H1 (cell line): Measurements from ENCODE around the gene ZNF532. TPM values are rescaled to one million over a fixed set of nuclear protein-coding genes. Genes with fewer than 3 reads are reported as not detected.
A peak's percentile ranks its signal among the peaks of the same experiment; 100 is the strongest.

ENCODE experiments used
- CTCF ChIA-PET: fragments of 300-600 bp; sonication (Branson Sonifier 250); formaldehyde crosslinking; loops from one replicate; lab custom pipeline; 2021; ENCODE audit not compliant: partially characterized antibody; lab: Charles Lee
- POLR2A ChIA-PET: fragments of 300-600 bp; sonication (Branson Sonifier 250); formaldehyde crosslinking; loops from one replicate; lab custom pipeline; 2021; ENCODE audit warnings: inconsistent platforms; ENCODE audit not compliant: partially characterized antibody; lab: Charles Lee
- DNase-seq, 2 experiments: peaks; one replicate each; pipeline versions ENCODE4 v3.0.0 to v3.0.0-alpha.2; 2010 to 2022; ENCODE audit warnings: low spot score in 2 of 2, low read depth in 1 of 2, mixed read lengths in 1 of 2
- FAIRE-seq: peaks from 2 replicates; lab custom pipeline; 2011; peaks lifted over from hg19 to GRCh38; lab: Jason Lieb, UNC
- H2AFZ ChIP-seq: 2 replicates; pipeline ENCODE4 v1.8.1; 2012; ENCODE audit warnings: low read length, inconsistent platforms
- H2AK5ac ChIP-seq: 2 replicates; pipeline ENCODE4 v1.6.1; 2013; ENCODE audit warnings: low read depth, low read length
- H2BK120ac ChIP-seq: replicated peaks from 2 replicates; pipeline ENCODE3; 2013; ENCODE audit warnings: low read depth, low read length, inconsistent platforms
- H2BK12ac ChIP-seq: 2 replicates; pipeline ENCODE4 v1.6.1; 2013; ENCODE audit warnings: low read depth, low read length
- H2BK15ac ChIP-seq: 2 replicates; pipeline ENCODE4 v1.6.1; 2013; ENCODE audit warnings: low read length
- H2BK20ac ChIP-seq: 2 replicates; pipeline ENCODE4 v1.6.1; 2013; ENCODE audit warnings: low read length
- H2BK5ac ChIP-seq: 2 replicates; pipeline ENCODE4 v1.6.1; 2013; ENCODE audit warnings: low read depth, low read length
- H3K14ac ChIP-seq: 2 replicates; pipeline ENCODE4 v1.6.1; 2013; ENCODE audit warnings: inconsistent platforms; ENCODE audit not compliant: insufficient read length
- H3K18ac ChIP-seq: 2 replicates; pipeline ENCODE4 v1.6.1; 2013; ENCODE audit warnings: low read length; ENCODE audit errors: extremely low read depth
- H3K23ac ChIP-seq: 2 replicates; pipeline ENCODE4 v1.6.1; 2013; ENCODE audit warnings: inconsistent platforms; ENCODE audit not compliant: insufficient read length
- H3K23me2 ChIP-seq: 2 replicates; pipeline ENCODE4 v1.6.1; 2013; ENCODE audit warnings: low read depth, low read length
- H3K27ac ChIP-seq: 2 replicates; pipeline ENCODE4 v1.6.1; 2011; ENCODE audit warnings: low read depth, low read length, inconsistent platforms
- H3K27me3 ChIP-seq, 4 experiments: replicated peaks in 1 of 4; 1 replicate in 1 of 4; 2 replicates in 3 of 4; pipeline versions ENCODE4 v1.6.1 to v1.8.1; 2011 to 2013; ENCODE audit warnings: low read length in 3 of 4, mild to moderate bottlenecking in 3 of 4, inconsistent platforms in 2 of 4, mixed read lengths in 2 of 4, moderate library complexity in 1 of 4; ENCODE audit not compliant: control insufficient read depth in 3 of 4, insufficient read depth in 3 of 4; ENCODE audit errors: extremely low read depth in 1 of 4
- H3K36me3 ChIP-seq, 4 experiments: 2 replicates each; pipeline versions ENCODE4 v1.6.1 to v1.8.1; 2011 to 2013; ENCODE audit warnings: mild to moderate bottlenecking in 4 of 4, low read length in 3 of 4, moderate library complexity in 2 of 4, control low read depth in 1 of 4, inconsistent platforms in 1 of 4; ENCODE audit not compliant: insufficient read depth in 4 of 4, control insufficient read depth in 2 of 4
- H3K4ac ChIP-seq: replicated peaks from 2 replicates; pipeline ENCODE3; 2013; ENCODE audit warnings: low read length, low read depth, mixed read lengths, inconsistent platforms; ENCODE audit not compliant: insufficient read length
- H3K4me1 ChIP-seq, 4 experiments: replicated peaks in 1 of 4; 1 replicate in 1 of 4; 2 replicates in 3 of 4; pipeline versions ENCODE4 v1.6.1 to v1.8.1; 2011 to 2013; ENCODE audit warnings: low read length in 3 of 4, inconsistent platforms in 2 of 4, mixed read lengths in 1 of 4; ENCODE audit not compliant: insufficient read depth in 4 of 4, control insufficient read depth in 3 of 4
- H3K4me2 ChIP-seq, 2 experiments: 2 replicates each; pipeline versions ENCODE4 v1.6.1 to v1.8.1; 2011 to 2013; ENCODE audit warnings: low read depth in 2 of 2, low read length in 2 of 2, control low read depth in 1 of 2, inconsistent platforms in 1 of 2, mild to moderate bottlenecking in 1 of 2; ENCODE audit not compliant: insufficient read depth in 1 of 2
- H3K4me3 ChIP-seq, 4 experiments: fragments of 200-600, 300-600 bp in 1 of 4; sonication (generic), shearing (Covaris generic), sonication (Bioruptor Twin) in 1 of 4; 2 replicates each; pipeline versions ENCODE4 v1.5.1 to v1.8.1; 2011 to 2016; ENCODE audit warnings: low read length in 4 of 4, low read depth in 3 of 4, control low read depth in 2 of 4, inconsistent platforms in 2 of 4, mild to moderate bottlenecking in 2 of 4, mixed read lengths in 1 of 4, moderate library complexity in 1 of 4; ENCODE audit not compliant: insufficient read depth in 2 of 4; ENCODE audit errors: extremely low read depth in 1 of 4
- H3K56ac ChIP-seq: replicated peaks from 2 replicates; pipeline ENCODE3; 2013; ENCODE audit warnings: low read depth, mild to moderate bottlenecking, mixed read lengths, low read length, inconsistent platforms; ENCODE audit not compliant: insufficient read length
- H3K79me1 ChIP-seq: 2 replicates; pipeline ENCODE4 v1.6.1; 2013; ENCODE audit warnings: low read depth, low read length, control low read depth
- H3K79me2 ChIP-seq, 2 experiments: 2 replicates each; pipeline versions ENCODE4 v1.6.1 to v1.8.1; 2012 to 2013; ENCODE audit warnings: low read length in 2 of 2, mild to moderate bottlenecking in 2 of 2, inconsistent platforms in 1 of 2; ENCODE audit not compliant: insufficient read depth in 2 of 2, control insufficient read depth in 1 of 2
- H3K9ac ChIP-seq, 4 experiments: replicated peaks in 1 of 4; 1 replicate in 1 of 4; 2 replicates in 3 of 4; pipeline versions ENCODE4 v1.6.1 to v1.8.1; 2011 to 2013; ENCODE audit warnings: low read depth in 3 of 4, low read length in 3 of 4, control low read depth in 2 of 4, mild to moderate bottlenecking in 2 of 4, moderate library complexity in 2 of 4, inconsistent platforms in 1 of 4; ENCODE audit errors: extremely low read depth in 1 of 4
- H3K9me3 ChIP-seq, 2 experiments: 2 replicates each; pipeline versions ENCODE4 v1.6.1 to v1.8.1; 2012 to 2013; ENCODE audit warnings: mild to moderate bottlenecking in 2 of 2, moderate library complexity in 2 of 2, control low read depth in 1 of 2, inconsistent platforms in 1 of 2, low read depth in 1 of 2, low read length in 1 of 2, mixed read lengths in 1 of 2; ENCODE audit not compliant: insufficient read depth in 2 of 2
- H4K20me1 ChIP-seq, 2 experiments: replicated peaks in 1 of 2; 2 replicates each; pipeline versions ENCODE3 to v1.8.1; 2011 to 2013; ENCODE audit warnings: inconsistent platforms in 2 of 2, low read length in 2 of 2, mild to moderate bottlenecking in 1 of 2; ENCODE audit not compliant: insufficient read depth in 2 of 2, control insufficient read depth in 1 of 2
- H4K5ac ChIP-seq: 2 replicates; pipeline ENCODE4 v1.6.1; 2013; ENCODE audit warnings: low read length, low read depth, mixed read lengths, inconsistent platforms; ENCODE audit not compliant: insufficient read length
- H4K8ac ChIP-seq: 2 replicates; pipeline ENCODE4 v1.8.0; 2013; ENCODE audit warnings: mild to moderate bottlenecking, moderate library complexity, low read length, inconsistent platforms; ENCODE audit not compliant: insufficient read depth; ENCODE audit errors: extremely low read depth
- H4K91ac ChIP-seq: replicated peaks from 2 replicates; pipeline ENCODE3; 2013; ENCODE audit warnings: low read length, mixed read lengths, inconsistent platforms; ENCODE audit not compliant: insufficient read length
- ATF2 ChIP-seq: IDR thresholded peaks from 2 replicates; pipeline ENCODE4 v1.6.1; 2012; ENCODE audit warnings: low read length, inconsistent platforms
- BCL11A ChIP-seq, 2 experiments: IDR thresholded peaks; one replicate each; pipeline ENCODE4 v1.6.1; 2011; ENCODE audit warnings: low read depth in 2 of 2, low read length in 2 of 2, mild to moderate bottlenecking in 2 of 2
- BRCA1 ChIP-seq: IDR thresholded peaks from 2 replicates; pipeline ENCODE4 v1.6.1; 2012; ENCODE audit warnings: low read depth, low read length, improper control_type of control experiment
- CBX8 ChIP-seq: fragments of 300-800, 300-1000 bp; sonication (generic); IDR thresholded peaks from 2 replicates; pipeline ENCODE4 v1.7.1; 2016; ENCODE audit warnings: low read depth, low read length, borderline replicate concordance
- CHD2 ChIP-seq: IDR thresholded peaks from 2 replicates; pipeline ENCODE4 v1.6.1; 2012; ENCODE audit warnings: low read length, improper control_type of control experiment
- EZH2 ChIP-seq: fragments of 200-600 bp; sonication (generic); IDR thresholded peaks from 2 replicates; pipeline ENCODE4 v1.7.1; 2012; ENCODE audit warnings: low read depth, mild to moderate bottlenecking, moderate library complexity, low read length, inconsistent platforms; ENCODE audit not compliant: severe bottlenecking
- GTF2F1 ChIP-seq: IDR thresholded peaks from 2 replicates; pipeline ENCODE4 v1.6.1; 2012; ENCODE audit warnings: low read depth, low read length, improper control_type of control experiment, borderline replicate concordance
- RAD21 ChIP-seq, 2 experiments: IDR thresholded peaks in 1 of 2; conservative IDR thresholded peaks in 1 of 2; 2 replicates each; pipeline ENCODE4 v1.6.1; 2011; ENCODE audit warnings: low read depth in 2 of 2, low read length in 2 of 2, improper control_type of control experiment in 1 of 2, inconsistent platforms in 1 of 2, mild to moderate bottlenecking in 1 of 2, moderate library complexity in 1 of 2
- RBBP5 ChIP-seq: IDR thresholded peaks from 2 replicates; pipeline ENCODE4 v1.7.1; 2012; ENCODE audit warnings: low read depth, mild to moderate bottlenecking, inconsistent platforms, low read length, moderate library complexity, borderline replicate concordance
- SUZ12 ChIP-seq: fragments of 200-600 bp; sonication (generic); IDR thresholded peaks from 2 replicates; pipeline ENCODE4 v1.6.1; 2012; ENCODE audit warnings: mild to moderate bottlenecking, inconsistent platforms, low read length, moderate library complexity, mixed read lengths
- WGBS, 2 experiments: shearing (Covaris generic) in 1 of 2; methylation state at CpG; one replicate each; pipeline versions ENCODE4 v1.1.6 to v1.1.7; 2013 to 2015; ENCODE audit warnings: low lambda C conversion rate in 2 of 2, mixed read lengths in 2 of 2, inconsistent platforms in 1 of 2, low coverage in 1 of 2, missing lambda C conversion rate in 1 of 2; ENCODE audit not compliant: insufficient replicate concordance in 2 of 2, insufficient coverage in 1 of 2, insufficient read length in 1 of 2; ENCODE audit errors: extremely low coverage in 1 of 2, missing lambda C conversion rate in 1 of 2; 5-methylcytosine and 5-hydroxymethylcytosine counted together
- polyA plus RNA-seq, 7 experiments: library from polyadenylated mRNA; depleted of rRNA in 3 of 7; stranded (reverse) in 5 of 7; unstranded in 2 of 7; fragments of >200 nt in 5 of 7; fragments of 200-250 nt in 2 of 7; gene quantifications; 1 replicate in 5 of 7; 2 replicates in 1 of 7; 4 replicates in 1 of 7; pipeline versions ENCODE4 v1.2.1 to v1.2.3, GENCODE V29; 2011 to 2013; ENCODE audit warnings: missing spikeins in 2 of 7, mixed read lengths in 2 of 7
- total RNA-seq: library from RNA; stranded (reverse); fragmentation: NEBNext Ultra II Directional; extraction: Animal tissue kit (Norgen Biotek cat#: 25700); gene quantifications from 2 replicates; pipeline ENCODE4 v1.2.1, GENCODE V29; 2021

Gene ZNF532
- total and polyA plus RNA-seq, 2 of the 8 experiments (the other 6 are each of a cell fraction or from before 2014, with no cell fraction given), result 143 to 240 TPM

DNA sequence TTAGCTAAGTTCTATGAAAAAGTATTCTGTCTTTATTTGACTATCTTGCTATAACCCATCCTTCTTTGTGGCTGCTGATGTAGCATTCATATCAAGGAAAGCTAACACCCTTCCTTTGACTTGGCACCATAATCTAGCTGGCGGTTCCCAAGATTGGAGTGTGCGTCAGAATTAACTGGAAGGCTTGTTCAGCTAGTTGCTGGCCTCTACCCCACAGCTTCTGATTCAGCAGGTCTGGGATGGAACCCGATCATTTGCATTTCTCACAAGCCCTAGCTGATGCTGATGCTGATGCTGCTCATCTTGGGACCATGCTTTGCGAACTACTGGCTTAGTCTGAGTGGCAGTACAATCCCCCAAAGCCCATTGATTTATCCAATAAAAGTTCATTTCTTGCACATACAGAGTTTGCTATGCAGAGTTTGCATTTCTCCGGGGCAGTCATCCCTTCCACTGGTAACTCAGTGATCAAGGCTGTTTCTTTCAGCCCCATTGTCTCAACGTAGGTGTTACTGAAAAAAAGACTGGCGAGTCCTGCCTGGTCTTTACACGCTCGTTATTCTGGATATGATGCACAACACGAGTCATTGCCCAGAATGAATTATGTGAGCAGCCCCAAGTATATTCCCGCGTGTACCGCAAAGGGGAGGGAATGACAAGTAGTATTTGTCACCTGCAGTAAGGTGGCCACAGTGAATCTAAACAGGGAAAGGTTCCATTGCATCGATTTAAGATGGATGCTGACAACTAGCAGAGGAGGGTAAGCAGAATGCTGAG is 96.5 kb downstream of the ZNF532 start:
- 90% methylated on average over 14 of the region's 14 CpGs; no CpG with 5 or more reads in 1 of the 2 experiments for WGBS, 2 experiments
- no peaks in the 10 kb centered on the region for H3K23me2 ChIP-seq
- no peak overlapping the region for H3K9ac ChIP-seq
- no peaks in the 10 kb centered on the region for H3K27me3 ChIP-seq
- H2AK5ac ChIP-seq, result no peak overlapping the region
- no peak overlapping the region for H3K56ac ChIP-seq
- H3K27ac ChIP-seq, result no peak overlapping the region
- H3K79me1 ChIP-seq, result no peaks in the 10 kb centered on the region; the same call in 1 of the 2 replicates
- no peak overlapping the region for H2BK15ac ChIP-seq
- POLR2A ChIA-PET, result interaction anchor here (0.6 to 2.7 kb wide), 8 partner anchors 8 to 85 kb away, joined by 3 to 9 read pairs (median 3); no protein-coding TSS in a partner anchor
- H4K20me1 ChIP-seq, result peaks cover 7% of the 10 kb centered on the region in 2 experiments
- H3K4me3 ChIP-seq, result no peak overlapping the region
- H3K79me2 ChIP-seq, result peaks cover 3 to 73% of the 10 kb centered on the region in 2 experiments; a peak in 3 of 4 replicates
- 0 out of 2 replicates have a peak overlapping the region, but pooled peaks have one; percentile 2 for H2BK5ac ChIP-seq
- H3K4me2 ChIP-seq, result no peak overlapping the region
- no peak overlapping the region for H2BK120ac ChIP-seq
- H3K23ac ChIP-seq, result no peak overlapping the region
- FAIRE-seq (no peak), DNase-seq (no peak)
- no peak overlapping the region for H3K14ac ChIP-seq
- H3K4ac ChIP-seq, result no peak overlapping the region
- no peaks in the 10 kb centered on the region for H3K9me3 ChIP-seq
- H3K4me1 ChIP-seq, result no peaks in the 10 kb centered on the region
- no peak overlapping the region for H2BK12ac ChIP-seq
- CTCF ChIA-PET, result interaction anchor here (0.8 to 1.6 kb wide), 7 partner anchors 12 to 180 kb away, joined by 3 to 8 read pairs (median 5); no protein-coding TSS in a partner anchor
- no peak overlapping the region for H2BK20ac ChIP-seq
- no peak overlapping the region for H4K91ac ChIP-seq
- H2AFZ ChIP-seq, result no peak overlapping the region
- peaks cover 7 to 70% (median 30%) of the 10 kb centered on the region in 4 experiments for H3K36me3 ChIP-seq
- no peak overlapping the region for H3K18ac ChIP-seq
- no peak overlapping the region for H4K8ac ChIP-seq
- no peak overlapping the region for H4K5ac ChIP-seq
- no peak for TF ChIP-seq EZH2
- no peak for TF ChIP-seq ATF2
- TF ChIP-seq BCL11A (IDR thresholded peaks at IDR 0.05; ENCODE audit: low read depth in 2 of 2, low read length in 2 of 2), result no peak
- TF ChIP-seq RAD21 (IDR thresholded peaks at IDR 0.05 in 1 of 2, conservative IDR thresholded peaks at IDR 0.05 in 1 of 2; ENCODE audit: low read depth in 2 of 2, low read length in 2 of 2), result no peak
- no peak for TF ChIP-seq RBBP5
- no peak for TF ChIP-seq GTF2F1
- TF ChIP-seq CHD2, result no peak
- no peak for TF ChIP-seq SUZ12
- no peak for TF ChIP-seq BRCA1
- no peak for TF ChIP-seq CBX8
